Measurements from ENCODE around the gene GRIP2. TPM values are rescaled to one million over a fixed set of nuclear protein-coding genes. Genes with fewer than 3 reads are reported as not detected.

Gene GRIP2
- polyA plus RNA-seq, 1 donor (not counting 4 experiments of a cell fraction or from before 2014, with no cell fraction given), result 0.01 TPM

- Histone ChIP-seq H3K4me1 (ENCODE audit: control insufficient read depth, extremely low read depth, insufficient read depth, low read length) (peaks cover 9% of the 10 kb centered on the region), H3K27ac (ENCODE audit: control insufficient read depth, insufficient read depth, low read length) (no peak overlapping the region), H3K9ac (ENCODE audit: control insufficient read depth, extremely low read depth, insufficient read depth, low read length) (no peak overlapping the region), H4K20me1 (ENCODE audit: control insufficient read depth, extremely low read depth, insufficient read depth, low read length) (peaks cover 2% of the 10 kb centered on the region), H3K4me2 (ENCODE audit: control insufficient read depth, extremely low read depth, insufficient read depth, low read depth, low read length) (no peak overlapping the region), H3K4me3 (ENCODE audit: control insufficient read depth in 2 of 3, extremely low read depth in 1 of 3, insufficient read depth in 2 of 3, low read depth in 1 of 3, low read length in 3 of 3) (no peak overlapping the region), H3K36me3 (ENCODE audit: control insufficient read depth in 2 of 2, extremely low read depth in 1 of 2, insufficient read depth in 2 of 2, low read length in 2 of 2) (no peaks in the 10 kb centered on the region), H3K9me1 (ENCODE audit: control insufficient read depth, extremely low read depth, insufficient read depth, low read length) (no peaks in the 10 kb centered on the region), H2AFZ (ENCODE audit: control insufficient read depth, low read length) (no peak overlapping the region), H3K79me2 (ENCODE audit: control insufficient read depth, insufficient read depth, low read length) (no peaks in the 10 kb centered on the region), H3K9me3 (ENCODE audit: control insufficient read depth, low read depth, low read length) (no peaks in the 10 kb centered on the region), H3K27me3 (ENCODE audit: control insufficient read depth, extremely low read depth, insufficient read depth, low read length) (peaks cover 56% of the 10 kb centered on the region)
- no peak for TF ChIP-seq CTCF (optimal IDR thresholded peaks at IDR 0.05 in 1 of 3, IDR thresholded peaks at IDR 0.05 in 1 of 3, conservative IDR thresholded peaks at IDR 0.05 in 1 of 3; ENCODE audit: extremely low read depth in 1 of 3, insufficient read depth in 2 of 3, low read length in 3 of 3)
- no peak for TF ChIP-seq EZH2 (IDR thresholded peaks at IDR 0.05; ENCODE audit: low read length)
- DNase-seq (ENCODE audit: low read depth, low spot score), result no peak
- FAIRE-seq, result no peak
- dilution Hi-C loops (cut with MboI; ENCODE audit: extremely low pct_ligation_motif_present, low sequenced_read_pairs), result no loop called here
Observed at GRCh38 chr3:14550651-14551611, 10.8 kb upstream of the GRIP2 start.

GRCh38 chr3:14550181-14550580 lies 10.0 kb upstream of the GRIP2 start:
- peaks cover 2% of the 10 kb centered on the region for H4K20me1 ChIP-seq (ENCODE audit: control insufficient read depth, extremely low read depth, insufficient read depth, low read length)
- no peaks in the 10 kb centered on the region for H3K9me1 ChIP-seq (ENCODE audit: control insufficient read depth, extremely low read depth, insufficient read depth, low read length)
- H3K79me2 ChIP-seq (ENCODE audit: control insufficient read depth, insufficient read depth, low read length), result no peaks in the 10 kb centered on the region
- no peak overlapping the region for H3K4me2 ChIP-seq (ENCODE audit: control insufficient read depth, extremely low read depth, insufficient read depth, low read depth, low read length)
- H3K4me3 ChIP-seq (ENCODE audit: control insufficient read depth in 2 of 3, extremely low read depth in 1 of 3, insufficient read depth in 2 of 3, low read depth in 1 of 3, low read length in 3 of 3), result no peak overlapping the region
- H3K27me3 ChIP-seq (ENCODE audit: control insufficient read depth, extremely low read depth, insufficient read depth, low read length), result peaks cover 49% of the 10 kb centered on the region
- no peak for TF ChIP-seq CTCF (optimal IDR thresholded peaks at IDR 0.05 in 1 of 3, IDR thresholded peaks at IDR 0.05 in 1 of 3, conservative IDR thresholded peaks at IDR 0.05 in 1 of 3; ENCODE audit: extremely low read depth in 1 of 3, insufficient read depth in 2 of 3, low read length in 3 of 3)
- peaks cover 2% of the 10 kb centered on the region for H3K4me1 ChIP-seq (ENCODE audit: control insufficient read depth, extremely low read depth, insufficient read depth, low read length)
- dilution Hi-C loops (cut with MboI; ENCODE audit: extremely low pct_ligation_motif_present, low sequenced_read_pairs), result no loop called here
- FAIRE-seq, result no peak
- no peaks in the 10 kb centered on the region for H3K36me3 ChIP-seq (ENCODE audit: control insufficient read depth in 2 of 2, extremely low read depth in 1 of 2, insufficient read depth in 2 of 2, low read length in 2 of 2)
- H3K27ac ChIP-seq (ENCODE audit: control insufficient read depth, insufficient read depth, low read length), result no peak overlapping the region
- no peak for DNase-seq (ENCODE audit: low read depth, low spot score)
- H3K9ac ChIP-seq (ENCODE audit: control insufficient read depth, extremely low read depth, insufficient read depth, low read length), result no peak overlapping the region
- no peak overlapping the region for H2AFZ ChIP-seq (ENCODE audit: control insufficient read depth, low read length)
- H3K9me3 ChIP-seq (ENCODE audit: control insufficient read depth, low read depth, low read length), result no peaks in the 10 kb centered on the region
